ENCODE results near the gene PIN4. TPM values are rescaled to one million over a fixed set of nuclear protein-coding genes. Genes with fewer than 3 reads are reported as not detected.
A peak's percentile ranks its signal among the peaks of the same experiment; 100 is the strongest.

PIN4 gene
- total RNA-seq, 1 experiment from 2014 or later, result 1.3 TPM

DNA sequence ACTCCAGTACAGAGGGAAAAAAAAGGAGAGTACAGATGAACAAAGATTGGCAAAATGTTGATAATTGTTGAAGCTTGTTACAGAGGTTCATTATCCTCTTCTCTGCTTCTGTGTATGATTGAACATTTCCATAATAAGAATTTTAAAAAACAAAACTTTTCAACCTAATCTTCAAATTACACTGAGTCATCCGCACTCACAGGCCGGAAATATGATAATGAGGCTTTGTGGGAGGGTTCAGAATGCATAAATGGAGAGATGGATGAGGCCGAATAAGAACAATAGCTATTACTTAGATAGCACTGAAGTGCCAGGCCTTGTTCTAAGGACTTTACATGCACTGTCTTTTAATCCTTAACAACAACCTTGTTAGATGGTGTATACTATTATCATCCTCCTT is 61.9 kb downstream of the PIN4 start:
- DNase-seq, result no peak
- Histone ChIP-seq H3K9me3 (no peaks in the 10 kb centered on the region), H3K27me3 (no peaks in the 10 kb centered on the region), H3K36me3 (no peaks in the 10 kb centered on the region), H3K4me3 (no peak overlapping the region)

- Histone ChIP-seq H3K36me3 (no peaks in the 10 kb centered on the region), H3K27me3 (no peaks in the 10 kb centered on the region), H3K4me3 (no peak overlapping the region), H3K9me3 (no peaks in the 10 kb centered on the region)
- DNase-seq, result peak; percentile 33
Measured at GRCh38 chrX:72245461-72246089, 64.0 kb downstream of the PIN4 start.

DNA sequence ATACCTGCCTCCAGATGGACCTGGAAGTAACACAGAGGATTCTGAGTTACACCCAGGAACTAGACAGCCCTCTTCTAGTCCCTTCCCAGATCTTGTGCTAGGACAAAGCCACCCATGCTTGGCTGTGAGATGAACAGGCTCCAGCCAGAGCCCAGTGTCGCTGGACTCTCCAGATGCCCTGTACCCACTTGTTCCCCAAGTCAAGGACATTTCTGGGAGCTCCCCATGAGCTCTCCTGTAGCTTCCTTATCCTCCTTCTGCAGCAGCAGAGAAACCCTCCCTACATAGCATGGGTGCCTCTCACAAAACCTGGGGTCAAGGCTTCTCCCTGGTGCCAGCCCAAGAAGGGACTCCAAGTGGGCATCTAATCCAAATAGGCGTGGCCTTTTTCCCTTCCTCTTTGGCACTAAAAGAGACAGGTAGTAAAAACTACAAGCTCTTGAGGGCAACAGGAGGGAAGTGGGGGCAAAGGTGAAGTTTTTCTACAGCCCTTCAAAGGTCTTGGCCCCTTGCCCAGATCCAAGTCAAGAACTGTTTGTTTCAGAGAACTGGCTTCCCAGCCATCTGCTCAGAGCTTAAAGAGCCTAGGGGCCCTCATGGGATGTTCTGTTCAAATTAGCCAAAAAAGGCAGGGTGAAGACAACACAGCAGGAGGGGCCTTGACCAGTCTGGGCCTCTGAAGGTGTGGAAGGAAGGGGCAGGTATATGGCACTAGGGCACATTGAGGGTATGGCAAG is 65.8 kb downstream of the PIN4 start:
- Histone ChIP-seq H3K27me3 (no peaks in the 10 kb centered on the region), H3K4me3 (no peak overlapping the region), H3K36me3 (no peaks in the 10 kb centered on the region), H3K9me3 (no peaks in the 10 kb centered on the region)
- DNase-seq, result no peak

Other genes starting within 250 kb of the PIN4 start
- 0.03 TPM in 1 of 2 replicates, not detected in the other for gene RTL5, start 49.8 kb upstream of the PIN4 start, total RNA-seq (2014; rRNA removed; shearing (Covaris generic); ENCODE audit: low replicate concordance)
- gene ERCC6L, start 57.3 kb downstream of the PIN4 start, total RNA-seq (2014; rRNA removed; shearing (Covaris generic); ENCODE audit: low replicate concordance), result 4.3 and 6.2 TPM in 2 replicates
- 967 and 1,437 TPM in 2 replicates for gene RPS4X, start 95.5 kb downstream of the PIN4 start, total RNA-seq (2014; rRNA removed; shearing (Covaris generic); ENCODE audit: low replicate concordance)
- gene CITED1, start 124.2 kb downstream of the PIN4 start, total RNA-seq (2014; rRNA removed; shearing (Covaris generic); ENCODE audit: low replicate concordance), result 1.0 TPM in 1 of 2 replicates, not detected in the other